GM12878 (cell line): ENCODE data around the gene PTCRA. TPM values are rescaled to one million over a fixed set of nuclear protein-coding genes. Genes with fewer than 3 reads are reported as not detected.

Experiments
- ATAC-seq: fragments of 200-7000 bp; cut with Tn5 transposase; 3 replicates; pipeline ENCODE4 v1.9.1; 2020; ENCODE audit warnings: mild to moderate bottlenecking, moderate library complexity
- BruUV-seq: library from RNA; stranded (reverse); fragments of 400-500 nt; replicated peaks from 2 replicates; lab custom pipeline; 2021; lab: Mats Ljungman, UMichigan
- CTCF ChIA-PET: fragments of 300-600 bp; sonication (Branson Sonifier 250); formaldehyde crosslinking; extraction: SDS; loops from one replicate; lab custom pipeline; 2021; ENCODE audit warnings: inconsistent platforms; lab: Yijun Ruan, JAX
- POLR2A ChIA-PET: fragments of 350-600 bp; formaldehyde crosslinking; extraction: SDS; loops from one replicate; lab custom pipeline; 2021; ENCODE audit warnings: inconsistent platforms; lab: Charles Lee
- RAD21 ChIA-PET: fragments of 300-600 bp; sonication (Branson Sonifier 250); formaldehyde crosslinking; loops from one replicate; lab custom pipeline; 2023; ENCODE audit warnings: antibody characterized with exemption; ENCODE audit not compliant: unreplicated experiment; lab: Charles Lee
- SMC1A ChIA-PET: fragments of 300-600 bp; sonication (Branson Sonifier 250); formaldehyde crosslinking; loops from one replicate; lab custom pipeline; 2023; ENCODE audit not compliant: unreplicated experiment, uncharacterized antibody; lab: Charles Lee
- DNase-seq: peaks from one replicate; pipeline ENCODE4 v3.0.0-alpha.2; 2011; ENCODE audit warnings: low read depth, low spot score
- FAIRE-seq: peaks from 3 replicates; lab custom pipeline; 2011; peaks lifted over from hg19 to GRCh38; lab: Jason Lieb, UNC
- H2AFZ ChIP-seq: 2 replicates; pipeline ENCODE4 v1.6.0; 2011; ENCODE audit warnings: low read depth, low read length, control low read depth; ENCODE audit not compliant: control insufficient read depth
- H3K27ac ChIP-seq: 2 replicates; pipeline ENCODE4 v1.5.1; 2011; ENCODE audit warnings: control low read depth; ENCODE audit not compliant: control insufficient read depth, insufficient read depth
- H3K27me3 ChIP-seq, 2 experiments: replicated peaks in 1 of 2; 2 replicates each; pipeline versions ENCODE4 v1.6.0 to v1.6.1; 2011; ENCODE audit warnings: low read length in 1 of 2; ENCODE audit not compliant: control insufficient read depth in 2 of 2, insufficient read depth in 2 of 2
- H3K36me3 ChIP-seq, 2 experiments: 2 replicates each; pipeline ENCODE4 v1.5.1; 2011; ENCODE audit warnings: low read length in 1 of 2; ENCODE audit not compliant: control insufficient read depth in 2 of 2, insufficient read depth in 2 of 2
- H3K4me1 ChIP-seq: 2 replicates; pipeline ENCODE4 v1.6.1; 2011; ENCODE audit warnings: mild to moderate bottlenecking, low read length, moderate library complexity, mixed read lengths; ENCODE audit not compliant: control insufficient read depth, insufficient read depth
- H3K4me2 ChIP-seq: 2 replicates; pipeline ENCODE4 v1.6.0; 2011; ENCODE audit warnings: control low read depth; ENCODE audit not compliant: control insufficient read depth, insufficient read depth
- H3K4me3 ChIP-seq: fragments of 200-600 bp; sonication (generic); 2 replicates; pipeline ENCODE4 v1.5.1; 2016
- H3K79me2 ChIP-seq: 2 replicates; pipeline ENCODE4 v1.6.0; 2011; ENCODE audit warnings: low read length; ENCODE audit not compliant: control insufficient read depth, insufficient read depth
- H3K9ac ChIP-seq: 2 replicates; pipeline ENCODE4 v1.8.0; 2011; ENCODE audit warnings: low read length, control low read depth, mixed read lengths; ENCODE audit not compliant: control insufficient read depth, insufficient read depth
- H3K9me3 ChIP-seq: replicated peaks from 3 replicates; pipeline ENCODE4 v1.5.1; 2011; ENCODE audit warnings: mild to moderate bottlenecking, low read length; ENCODE audit not compliant: control insufficient read depth, insufficient read depth
- H4K20me1 ChIP-seq: 2 replicates; pipeline ENCODE4 v1.6.0; 2011; ENCODE audit not compliant: control insufficient read depth, insufficient read depth
- ATF3 ChIP-seq: IDR thresholded peaks from 2 replicates; pipeline ENCODE4 v1.6.1; 2011; ENCODE audit warnings: low read depth, mild to moderate bottlenecking, low read length, moderate library complexity, borderline replicate concordance; ENCODE audit errors: extremely low read depth
- E2F8 ChIP-seq: fragments of 450-650 bp; IDR thresholded peaks from 2 replicates; pipeline ENCODE4 v1.6.1; 2018; ENCODE audit warnings: mild to moderate bottlenecking, low read depth, moderate library complexity; ENCODE audit not compliant: partially characterized antibody
- EZH2 ChIP-seq: IDR thresholded peaks from 2 replicates; pipeline ENCODE4 v1.6.1; 2012; ENCODE audit warnings: low read depth, mild to moderate bottlenecking, control low read depth, inconsistent platforms, low read length, borderline replicate concordance; ENCODE audit not compliant: control insufficient read depth
- GATAD2B ChIP-seq: fragments of 450-650 bp; conservative IDR thresholded peaks from 2 replicates; pipeline ENCODE4 v1.6.1; 2017; ENCODE audit warnings: low read depth, mild to moderate bottlenecking, moderate library complexity
- IKZF1 ChIP-seq: fragments of 450-650 bp; conservative IDR thresholded peaks from 2 replicates; pipeline ENCODE4 v1.6.1; 2017; ENCODE audit warnings: antibody characterized with exemption, mild to moderate bottlenecking
- KLF5 ChIP-seq: fragments of 450-650 bp; IDR thresholded peaks from 2 replicates; pipeline ENCODE4 v1.6.1; 2014; ENCODE audit warnings: mild to moderate bottlenecking; ENCODE audit not compliant: partially characterized antibody
- MAX ChIP-seq: IDR thresholded peaks from 2 replicates; pipeline ENCODE4 v1.6.1; 2012; ENCODE audit warnings: low read depth, low read length, improper control_type of control experiment
- POLR2AphosphoS5 ChIP-seq: IDR thresholded peaks from 2 replicates; pipeline ENCODE4 v1.6.1; 2011; ENCODE audit warnings: mild to moderate bottlenecking, low read length, inconsistent platforms
- RAD51 ChIP-seq: fragments of 450-650 bp; IDR thresholded peaks from 2 replicates; pipeline ENCODE4 v1.6.1; 2016; ENCODE audit warnings: moderate library complexity, mild to moderate bottlenecking, inconsistent platforms
- SIX5 ChIP-seq: IDR thresholded peaks from 2 replicates; pipeline ENCODE4 v1.6.1; 2011; ENCODE audit warnings: mild to moderate bottlenecking, low read depth, low read length, moderate library complexity; ENCODE audit not compliant: severe bottlenecking
- STAT1 ChIP-seq: fragments of 450-650 bp; conservative IDR thresholded peaks from 2 replicates; pipeline ENCODE4 v1.6.1; 2014; ENCODE audit warnings: antibody characterized with exemption, mild to moderate bottlenecking
- SUZ12 ChIP-seq: fragments of 200-600 bp; sonication (generic); IDR thresholded peaks from one replicate; pipeline ENCODE4 v1.6.1; 2018; ENCODE audit warnings: antibody characterized with exemption, mild to moderate bottlenecking; ENCODE audit not compliant: unreplicated experiment
- WRNIP1 ChIP-seq: IDR thresholded peaks from 2 replicates; pipeline ENCODE4 v1.6.1; 2011; ENCODE audit warnings: low read depth, low read length, improper control_type of control experiment, borderline replicate concordance
- ZBTB11 ChIP-seq: fragments of 450-650 bp; formaldehyde crosslinking; IDR thresholded peaks from 2 replicates; pipeline ENCODE4 v1.5.0; 2022; ENCODE audit warnings: mild to moderate bottlenecking, missing genetic modification characterization
- ZNF217 ChIP-seq: fragments of 450-650 bp; IDR thresholded peaks from 2 replicates; pipeline ENCODE4 v1.6.1; 2017; ENCODE audit warnings: antibody characterized with exemption, mild to moderate bottlenecking
- WGBS: methylation state at CpG from one replicate; pipeline ENCODE4 v1.1.6; 2016; ENCODE audit warnings: low lambda C conversion rate; ENCODE audit not compliant: insufficient replicate concordance, insufficient coverage; ENCODE audit errors: missing lambda C conversion rate; 5-methylcytosine and 5-hydroxymethylcytosine counted together
- in situ Hi-C: fragments of 300-500 bp; cut with MboI; formaldehyde crosslinking; loops from 9 replicates; pipeline ENCODE4 v1.14.3; 2018; ENCODE audit warnings: mixed read lengths
- intact Hi-C: fragments of 100-400 bp; cut with micrococcal nuclease; formaldehyde crosslinking; loops from one replicate; pipeline ENCODE4 v1.14.2; 2022; ENCODE audit not compliant: unreplicated experiment
- polyA plus RNA-seq, 11 experiments: library from polyadenylated mRNA; depleted of rRNA in 4 of 11; unstranded in 6 of 11; stranded (reverse) in 5 of 11; fragments of >200 nt; fragmentation: Nextera tagmentation in 4 of 11; fragmentation: Illumina TruSeq in 1 of 11; extraction: Ambion mirVana in 4 of 11; extraction: Trizol in 1 of 11; gene quantifications; 1 replicate in 1 of 11; 2 replicates in 10 of 11; pipeline versions ENCODE4 v1.2.1 to v1.2.3, GENCODE V29; 2011 to 2016; ENCODE audit warnings: inconsistent platforms in 2 of 11, missing spikeins in 2 of 11, low read depth in 1 of 11
- total RNA-seq, 4 experiments: library from RNA; depleted of rRNA in 3 of 4; stranded (reverse); fragments of >200 nt in 3 of 4; fragmentation: Illumina TruSeq in 1 of 4; extraction: Trizol in 1 of 4; gene quantifications; 2 replicates each; pipeline versions ENCODE4 v1.2.1 to v1.2.3, GENCODE V29; 2013 to 2021

The PTCRA gene
- total and polyA plus RNA-seq, 10 of the 15 experiments (the other 5 are each of a cell fraction or from before 2014, with no cell fraction given), result 0.10 to 1.1 (median 0.19) TPM; not detected in 4

- no peak for TF ChIP-seq POLR2AphosphoS5
- TF ChIP-seq MAX, result no peak
- no peak for TF ChIP-seq WRNIP1
- TF ChIP-seq EZH2, result no peak
- no peak for TF ChIP-seq ZBTB11 (CRISPR knock-in tag)
- no peak for TF ChIP-seq SIX5
These were observed 54.1 kb downstream of the PTCRA start (continued) for GRCh38 chr6:42969934-42970333.

GRCh38 chr6:42970871-42971612 lies 55.2 kb downstream of the PTCRA start:
- ChIA-PET RAD21 (interaction anchor here (0.5 kb wide), 1 partner anchor 99 kb away, joined by 3 read pairs; no protein-coding TSS in a partner anchor), POLR2A (interaction anchor here (0.6 to 1.1 kb wide), 2 partner anchors 8 to 10 kb away, joined by 4 read pairs; partner anchors contain the start of gene PEX6)
- WGBS, result 81% methylated on average over 4 of the region's 4 CpGs
- TF ChIP-seq STAT1 (no peak), KLF5 (no peak), E2F8 (no peak), SUZ12 (no peak), GATAD2B (no peak), ZNF217 (no peak), RAD51 (no peak), IKZF1 (no peak), ATF3 (no peak)

More at GRCh38 chr6:42970871-42971612, 55.2 kb downstream of the PTCRA start:
- Histone ChIP-seq H3K36me3 (no peaks in the 10 kb centered on the region; a peak in 2 of 4 replicates), H4K20me1 (no peaks in the 10 kb centered on the region), H3K4me1 (no peaks in the 10 kb centered on the region; the same call in 1 of the 2 replicates), H3K27ac (no peak overlapping the region), H3K79me2 (no peaks in the 10 kb centered on the region; the same call in 1 of the 2 replicates), H3K9ac (no peak overlapping the region), H3K27me3 (no peaks in the 10 kb centered on the region), H3K4me3 (no peak overlapping the region), H3K4me2 (no peak overlapping the region), H3K9me3 (no peaks in the 10 kb centered on the region), H2AFZ (no peak overlapping the region)
- no peak for DNase-seq
- in situ Hi-C loops (no loop called here), intact Hi-C loops (no loop called here)
- BruUV-seq, result no TSS peak
- ChIA-PET SMC1A (interaction anchor here (1.4 kb wide), 1 partner anchor 43 kb away, joined by 3 read pairs; the partner anchor contains the start of gene KLHDC3), CTCF (interaction anchor here (0.5 to 1.8 kb wide), 3 partner anchors 38 to 173 kb away, joined by 3 to 6 read pairs (median 3); no protein-coding TSS in a partner anchor)
- ATAC-seq, result no peak
- no peak for FAIRE-seq
